Left lung (tissue), 10 donors: ENCODE results near the gene RNF166. TPM values are rescaled to one million over a fixed set of nuclear protein-coding genes. Genes with fewer than 3 reads are reported as not detected.

Experiments
- ATAC-seq: fragments of 200-7000 bp; cut with Tn5 transposase; one replicate; pipeline ENCODE4 v1.9.1; 2020; ENCODE audit warnings: moderate library complexity
- DNase-seq, 4 donors: peaks; one replicate each; pipeline ENCODE4 v3.0.0-alpha.2; 2013 to 2020
- H3K27ac ChIP-seq, 2 donors: fragments of 200-600 bp; sonication (generic) in 1 of 2; one replicate each; pipeline versions ENCODE4 v1.5.0 to v1.8.0; 2020 to 2021
- H3K27me3 ChIP-seq, 2 donors: fragments of 200-600 bp; sonication (generic) in 1 of 2; one replicate each; pipeline versions ENCODE4 v1.5.0 to v1.8.0; 2020 to 2021
- H3K36me3 ChIP-seq, 2 donors: fragments of 200-600 bp; sonication (generic) in 1 of 2; one replicate each; pipeline versions ENCODE4 v1.5.0 to v1.8.0; 2020 to 2021
- H3K4me1 ChIP-seq, 2 donors: fragments of 200-600 bp; one replicate each; pipeline ENCODE4 v1.8.0; 2021
- H3K4me3 ChIP-seq, 2 donors: fragments of 200-600 bp; sonication (generic) in 1 of 2; one replicate each; pipeline versions ENCODE4 v1.5.0 to v1.8.0; 2020 to 2021; ENCODE audit warnings: mild to moderate bottlenecking in 1 of 2
- H3K9me3 ChIP-seq, 2 donors: fragments of 200-600 bp; sonication (generic) in 1 of 2; one replicate each; pipeline versions ENCODE4 v1.5.0 to v1.8.0; 2020 to 2021
- intact Hi-C, 2 donors: fragments of 100-400 bp; cut with DNase I; formaldehyde crosslinking; loops; one replicate each; pipeline versions ENCODE4 v1.11.2 to v1.14.2; 2022
- polyA plus RNA-seq, 6 donors: library from polyadenylated mRNA; unstranded; fragments of 120-200 nt; gene quantifications; one replicate each; pipeline ENCODE4 v1.2.1, GENCODE V29; 2013; ENCODE audit not compliant: insufficient read length in 6 of 6
- total RNA-seq, 2 donors: library from RNA; stranded (reverse); fragmentation: NEBNext Ultra II Directional; extraction: Animal tissue kit (Norgen Biotek cat#: 25700); gene quantifications; one replicate each; pipeline ENCODE4 v1.2.1, GENCODE V29; 2021
- TF ChIP-seq, protein P1 (sequence below), 2 donors: fragments of 200-600 bp; sonication (generic) in 1 of 2; IDR thresholded peaks; one replicate each; pipeline versions ENCODE4 v1.5.0 to v1.8.0; 2021; ENCODE audit warnings: antibody characterized with exemption in 2 of 2
- donor health status: DM: no; HTN: yes; CAD: no.
- donor health status: DM: no; HTN: no; CAD: no.

Gene RNF166
- total and polyA plus RNA-seq, 8 donors, result 14.8 to 54.0 (median 16.7) TPM

DNA sequence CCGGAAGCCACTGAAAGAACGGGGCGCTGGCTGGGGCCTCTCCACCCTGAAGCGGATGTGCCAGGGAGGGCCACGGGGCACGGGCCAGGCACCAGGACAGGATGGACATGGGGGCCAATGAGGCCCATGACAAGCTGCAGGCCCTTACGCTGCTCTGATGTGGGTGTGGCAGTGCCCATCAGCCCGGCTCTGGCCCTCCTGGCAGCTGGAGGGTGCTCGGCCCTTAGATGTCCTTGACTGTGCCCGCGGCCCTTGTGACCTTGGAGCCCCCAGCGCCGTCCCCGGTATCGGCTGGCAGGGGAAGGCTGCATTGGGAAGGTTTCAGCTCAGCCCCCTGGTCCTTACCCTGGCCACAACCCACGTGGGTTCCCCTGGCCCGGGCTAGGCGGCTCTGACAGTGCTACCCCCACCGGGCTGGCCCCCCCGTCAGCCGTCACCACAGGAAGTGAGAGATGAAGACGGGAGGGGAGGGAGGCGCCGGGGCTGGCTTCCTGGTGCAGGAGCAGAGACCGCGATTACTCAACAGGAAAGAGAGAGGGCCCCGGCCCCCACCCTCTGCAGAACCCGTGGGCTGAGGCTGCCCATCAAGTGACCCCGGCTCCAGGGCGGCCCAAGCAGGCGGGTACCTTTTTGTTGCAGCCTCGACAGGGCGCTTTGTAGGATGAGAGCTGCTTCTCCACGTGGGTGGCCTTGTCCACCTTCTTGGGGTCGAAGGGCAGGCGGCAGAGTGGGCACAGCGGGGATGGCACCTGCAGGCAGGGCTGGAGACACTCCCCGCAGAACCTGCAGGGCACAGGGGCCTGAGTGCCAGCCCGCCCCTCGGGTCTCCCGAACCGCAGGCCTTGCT, 5.3 kb downstream of the RNF166 start:
- ATAC-seq (peak; percentile 76), DNase-seq (peak in 3 of 4 donors; percentile 81 to 99 (median 97))
- Histone ChIP-seq H3K4me3 (peak overlapping the region in 1 of 2 donors; percentile 92), H3K27ac (peak overlapping the region; percentile 86 to 91), H3K4me1 (peaks cover 32 to 72% of the 10 kb centered on the region in 2 donors), H3K27me3 (no peaks in the 10 kb centered on the region), H3K9me3 (no peaks in the 10 kb centered on the region), H3K36me3 (peaks cover 0 to 49% of the 10 kb centered on the region in 2 donors)
- TF ChIP-seq, protein P1, sequence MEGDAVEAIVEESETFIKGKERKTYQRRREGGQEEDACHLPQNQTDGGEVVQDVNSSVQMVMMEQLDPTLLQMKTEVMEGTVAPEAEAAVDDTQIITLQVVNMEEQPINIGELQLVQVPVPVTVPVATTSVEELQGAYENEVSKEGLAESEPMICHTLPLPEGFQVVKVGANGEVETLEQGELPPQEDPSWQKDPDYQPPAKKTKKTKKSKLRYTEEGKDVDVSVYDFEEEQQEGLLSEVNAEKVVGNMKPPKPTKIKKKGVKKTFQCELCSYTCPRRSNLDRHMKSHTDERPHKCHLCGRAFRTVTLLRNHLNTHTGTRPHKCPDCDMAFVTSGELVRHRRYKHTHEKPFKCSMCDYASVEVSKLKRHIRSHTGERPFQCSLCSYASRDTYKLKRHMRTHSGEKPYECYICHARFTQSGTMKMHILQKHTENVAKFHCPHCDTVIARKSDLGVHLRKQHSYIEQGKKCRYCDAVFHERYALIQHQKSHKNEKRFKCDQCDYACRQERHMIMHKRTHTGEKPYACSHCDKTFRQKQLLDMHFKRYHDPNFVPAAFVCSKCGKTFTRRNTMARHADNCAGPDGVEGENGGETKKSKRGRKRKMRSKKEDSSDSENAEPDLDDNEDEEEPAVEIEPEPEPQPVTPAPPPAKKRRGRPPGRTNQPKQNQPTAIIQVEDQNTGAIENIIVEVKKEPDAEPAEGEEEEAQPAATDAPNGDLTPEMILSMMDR (IDR thresholded peaks at IDR 0.05), result no peak
- intact Hi-C loops, result no loop called here

DNA sequence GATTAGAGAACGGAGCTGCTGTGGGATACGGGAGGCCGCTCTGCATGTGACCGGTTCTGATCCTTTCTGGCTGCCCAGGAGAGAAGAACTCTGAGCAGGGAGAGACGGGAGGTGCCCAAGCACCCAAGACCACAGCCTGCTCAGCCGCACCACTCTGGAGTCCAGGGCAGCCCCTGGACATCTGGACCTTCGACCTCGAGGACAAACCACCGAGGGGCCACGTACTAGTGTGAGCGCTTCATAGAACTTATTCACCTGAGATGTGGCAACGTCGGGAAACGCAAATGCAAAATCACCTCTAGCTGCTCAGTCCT, 5.9 kb downstream of the RNF166 start:
- no peak for DNase-seq

DNA sequence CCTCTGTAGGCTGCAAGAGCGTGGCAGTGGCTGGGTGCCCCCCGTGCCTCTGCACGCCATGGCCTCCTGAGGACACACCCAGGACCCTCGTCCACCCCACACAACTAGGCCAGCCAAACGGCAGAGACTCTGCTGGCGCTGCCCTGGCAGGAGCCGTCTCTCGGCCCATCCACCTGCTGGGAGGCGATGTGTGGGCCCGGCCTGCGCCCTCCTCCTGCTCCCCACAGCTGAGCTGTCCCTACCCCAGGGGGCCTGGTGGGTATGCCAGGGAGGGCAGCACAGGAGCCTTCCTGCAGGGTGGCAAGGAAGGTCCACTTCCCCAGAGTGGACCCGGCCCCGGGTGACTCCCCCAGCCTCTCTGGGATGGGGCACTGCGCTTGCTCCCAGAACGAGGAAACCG, 7.0 kb downstream of the RNF166 start:
- DNase-seq, result no peak
- peaks cover 24 to 56% of the 10 kb centered on the region in 2 donors for H3K4me1 ChIP-seq
- TF ChIP-seq, protein P1 (IDR thresholded peaks at IDR 0.05), result no peak
- no peak for ATAC-seq
- H3K36me3 ChIP-seq, result peaks cover 0 to 58% of the 10 kb centered on the region in 2 donors
- H3K27me3 ChIP-seq, result no peaks in the 10 kb centered on the region
- H3K27ac ChIP-seq, result peak overlapping the region in 1 of 2 donors; percentile 91
- H3K9me3 ChIP-seq, result no peaks in the 10 kb centered on the region
- no peak overlapping the region for H3K4me3 ChIP-seq
- intact Hi-C loops, result no loop called here

More for the DNA sequence above, 5.9 kb downstream of the RNF166 start:
- no peaks in the 10 kb centered on the region for H3K9me3 ChIP-seq
- ATAC-seq, result no peak
- peak overlapping the region in 1 of 2 donors; percentile 92 for H3K4me3 ChIP-seq
- TF ChIP-seq, protein P1 (IDR thresholded peaks at IDR 0.05), result no peak
- H3K27me3 ChIP-seq, result no peaks in the 10 kb centered on the region
- intact Hi-C loops, result no loop called here
- peaks cover 0 to 55% of the 10 kb centered on the region in 2 donors for H3K36me3 ChIP-seq
- H3K4me1 ChIP-seq, result peaks cover 32 to 67% of the 10 kb centered on the region in 2 donors
- H3K27ac ChIP-seq, result peak overlapping the region; percentile 86 to 91

DNA sequence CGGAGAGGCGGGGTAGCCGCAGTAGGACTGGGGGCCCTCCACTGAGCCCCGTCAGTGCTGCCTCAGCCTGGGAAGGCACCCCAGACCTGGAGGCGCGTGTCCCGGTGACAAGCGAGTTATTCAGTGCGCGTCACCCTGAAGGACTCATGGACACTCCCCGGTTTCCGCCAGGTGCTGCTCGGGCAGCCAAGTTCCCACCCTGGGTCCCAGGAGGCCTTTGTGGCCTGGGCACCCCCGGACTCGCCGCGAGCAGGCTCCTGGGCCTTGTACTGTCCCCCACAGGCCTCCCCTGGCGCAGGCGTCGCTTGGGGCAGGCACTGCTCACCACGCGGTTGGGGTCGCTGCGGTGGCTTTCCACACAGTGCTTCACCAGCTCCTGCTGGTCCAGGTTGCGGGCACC, 7.6 kb downstream of the RNF166 start:
- no peaks in the 10 kb centered on the region for H3K27me3 ChIP-seq

More for the DNA sequence above, 7.6 kb downstream of the RNF166 start:
- ATAC-seq (no peak), DNase-seq (no peak)
- TF ChIP-seq, protein P1 (IDR thresholded peaks at IDR 0.05), result no peak
- H3K4me1 ChIP-seq, result peaks cover 19 to 51% of the 10 kb centered on the region in 2 donors
- H3K27ac ChIP-seq, result peak overlapping the region in 1 of 2 donors; percentile 91
- intact Hi-C loops, result no loop called here
- peaks cover 0 to 58% of the 10 kb centered on the region in 2 donors for H3K36me3 ChIP-seq
- no peak overlapping the region for H3K4me3 ChIP-seq
- no peaks in the 10 kb centered on the region for H3K9me3 ChIP-seq
